NCI-H748 treated with DMSO at 0.1 percent for 48 hours (cell line): ENCODE results near the gene F8A2.
"Not testable (repeated sequence)": the region's sequence is repeated elsewhere in the genome, so short reads cannot be mapped to it uniquely, and the experiment has no call there.

Source experiments
- DNase-seq: peaks from one replicate; lab custom pipeline; 2025; lab: John Stamatoyannopoulos, UW

Gene F8A2

DNA sequence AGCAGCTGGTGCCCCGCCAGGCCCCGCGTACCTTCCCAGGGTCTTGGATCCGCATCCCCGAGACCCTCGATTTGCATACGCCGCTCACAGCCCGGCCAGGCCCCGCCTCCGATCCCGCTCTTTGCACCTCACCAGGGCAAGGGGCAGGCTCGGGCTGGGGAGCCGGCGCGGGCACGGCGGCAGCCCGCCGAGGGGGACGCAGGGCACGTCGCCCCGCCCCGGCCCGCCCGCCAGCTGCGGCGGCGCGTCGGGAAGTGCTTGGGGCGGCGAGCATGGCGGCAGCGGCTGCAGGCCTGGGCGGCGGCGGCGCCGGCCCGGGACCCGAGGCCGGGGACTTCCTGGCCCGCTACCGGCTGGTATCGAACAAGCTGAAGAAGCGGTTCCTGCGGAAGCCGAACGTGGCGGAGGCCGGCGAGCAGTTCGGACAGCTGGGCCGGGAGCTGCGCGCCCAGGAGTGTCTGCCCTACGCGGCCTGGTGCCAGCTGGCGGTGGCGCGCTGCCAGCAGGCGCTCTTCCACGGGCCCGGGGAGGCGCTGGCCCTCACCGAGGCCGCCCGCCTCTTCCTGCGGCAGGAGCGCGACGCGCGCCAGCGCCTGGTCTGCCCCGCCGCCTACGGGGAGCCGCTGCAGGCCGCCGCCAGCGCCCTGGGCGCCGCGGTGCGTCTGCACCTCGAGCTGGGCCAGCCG is at the start of gene F8A2:
TSS of gene F8A2 (plus strand) at position 253 of the 686 bp plus-strand sequence. CDS start at position 273, 20 bp downstream.
- DNase-seq, result not testable (repeated sequence)

DNA sequence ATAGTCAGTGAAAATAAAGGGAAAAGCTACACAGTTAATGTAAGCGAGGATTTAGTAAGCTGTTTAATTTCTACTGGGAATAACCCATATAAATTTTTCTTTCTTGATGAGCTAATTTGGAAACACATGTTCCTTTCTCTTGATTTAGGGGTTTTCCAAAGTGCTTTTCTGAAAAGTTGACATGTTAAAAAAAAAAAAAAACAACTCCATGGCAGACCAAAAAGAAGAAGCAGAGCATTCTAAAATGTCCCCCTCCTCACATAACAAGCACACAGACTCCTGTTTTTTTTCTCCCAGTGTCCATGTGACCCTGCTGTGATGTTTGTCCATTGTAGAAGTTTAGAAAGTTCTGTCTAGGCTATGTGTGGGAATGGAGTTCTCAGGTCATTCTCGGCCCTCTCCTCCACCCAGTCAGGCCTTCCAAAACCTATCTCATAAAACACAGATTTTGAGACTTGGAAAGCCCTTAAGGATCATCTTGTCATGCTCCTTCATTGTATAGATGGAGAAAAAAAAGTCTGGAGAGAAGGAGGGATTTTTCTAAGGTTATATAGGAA is 48.3 kb upstream of the F8A2 start:
- no peak for DNase-seq

DNA sequence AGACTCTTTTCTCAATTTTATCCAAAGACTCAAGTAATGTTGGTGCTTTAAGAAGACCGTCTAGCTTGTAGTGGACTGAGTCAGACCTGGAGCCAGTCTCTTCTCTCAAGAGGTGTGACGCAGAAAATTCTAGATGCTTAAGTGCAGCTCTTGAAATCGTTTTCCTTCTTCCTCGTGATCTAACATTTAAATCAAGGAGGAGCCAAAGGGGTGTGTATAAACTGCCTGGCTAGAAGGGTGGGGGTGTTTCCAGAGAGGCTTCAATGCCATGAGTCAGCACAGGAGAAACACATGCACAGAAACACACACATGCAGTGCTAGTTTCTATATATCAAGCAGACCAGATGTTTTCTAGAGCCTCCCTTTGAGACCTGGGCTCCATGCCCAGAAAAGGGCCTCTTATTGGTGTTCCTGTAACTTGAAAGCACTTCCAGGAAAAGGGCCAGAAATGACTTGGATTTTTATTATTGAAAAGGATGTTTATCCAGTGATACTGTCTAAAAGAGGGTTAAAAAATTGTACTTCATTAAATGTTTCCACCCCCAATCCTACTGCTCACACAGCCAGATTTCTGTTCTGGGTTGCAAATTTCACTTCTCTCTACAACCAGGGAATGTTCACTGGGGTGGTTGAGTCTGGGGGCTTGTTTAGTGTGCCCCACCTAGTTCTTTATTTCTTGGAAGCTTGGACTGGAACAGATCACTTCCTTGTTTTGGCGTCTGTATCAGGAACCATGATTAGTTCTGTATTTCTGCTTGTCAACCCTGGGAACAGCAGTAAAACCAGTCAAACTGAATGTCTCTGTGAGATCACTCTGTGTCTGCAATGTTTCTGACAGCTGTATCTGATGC is 47.2 kb upstream of the F8A2 start, which contains the start of gene CLIC2:
TSS of gene CLIC2 (minus strand) at position 129 of the 851 bp plus-strand sequence. CDS start 187 bp downstream, outside the sequence.
- no peak for DNase-seq

- DNase-seq, result not testable (repeated sequence)
These were observed 46.6 kb upstream of the F8A2 start for GRCh38 chrX:155335337-155335712.

DNA sequence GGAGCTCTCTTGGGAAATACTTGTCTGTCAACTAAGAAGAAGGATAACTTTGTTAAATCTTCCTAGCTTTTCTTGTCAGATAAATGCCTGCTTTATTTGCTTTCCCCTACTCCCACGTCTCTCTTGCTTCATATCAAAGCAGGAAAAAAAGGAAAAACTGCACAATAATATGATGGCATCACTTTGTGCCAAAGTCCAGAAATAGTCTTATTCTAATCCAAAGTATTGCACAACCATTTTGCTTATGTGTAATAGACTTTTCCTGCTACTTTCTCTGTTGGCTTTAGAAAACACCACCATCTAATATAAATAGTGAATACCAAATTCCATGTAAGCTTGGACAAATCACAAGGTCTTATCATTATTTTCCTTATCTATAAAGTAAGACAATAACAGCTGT is 36.2 kb upstream of the F8A2 start:
- not testable (repeated sequence) for DNase-seq

- DNase-seq, result not testable (repeated sequence)
These were observed 32.4 kb upstream of the F8A2 start for GRCh38 chrX:155349448-155349847.

- DNase-seq, result not testable (repeated sequence)
These were observed 18.2 kb upstream of the F8A2 start for GRCh38 chrX:155363712-155364111.

GRCh38 chrX:155373777-155374458 is 8.0 kb upstream of the F8A2 start:
- DNase-seq, result not testable (repeated sequence)

- DNase-seq, result not testable (repeated sequence)
These were observed 2.1 kb upstream of the F8A2 start for GRCh38 chrX:155379802-155380201.

DNA sequence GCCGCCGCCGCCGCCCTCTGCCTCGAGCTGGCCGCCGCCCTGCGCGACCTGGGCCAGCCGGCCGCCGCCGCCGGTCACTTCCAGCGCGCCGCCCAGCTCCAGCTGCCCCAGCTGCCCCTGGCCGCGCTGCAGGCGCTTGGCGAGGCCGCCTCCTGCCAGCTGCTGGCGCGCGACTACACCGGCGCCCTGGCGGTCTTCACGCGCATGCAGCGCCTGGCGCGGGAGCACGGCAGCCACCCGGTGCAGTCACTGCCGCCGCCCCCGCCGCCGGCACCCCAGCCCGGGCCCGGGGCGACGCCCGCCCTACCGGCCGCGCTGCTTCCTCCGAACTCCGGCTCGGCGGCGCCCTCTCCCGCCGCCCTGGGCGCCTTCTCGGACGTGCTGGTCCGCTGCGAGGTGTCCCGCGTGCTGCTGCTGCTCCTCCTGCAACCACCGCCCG is 653 bp downstream of the F8A2 start:
- not testable (repeated sequence) for DNase-seq

- DNase-seq, result no peak
These were observed 7.7 kb downstream of the F8A2 start for GRCh38 chrX:155389634-155390033.

- not testable (repeated sequence) for DNase-seq
These were observed 12.9 kb downstream of the F8A2 start for GRCh38 chrX:155394747-155395276.

DNA sequence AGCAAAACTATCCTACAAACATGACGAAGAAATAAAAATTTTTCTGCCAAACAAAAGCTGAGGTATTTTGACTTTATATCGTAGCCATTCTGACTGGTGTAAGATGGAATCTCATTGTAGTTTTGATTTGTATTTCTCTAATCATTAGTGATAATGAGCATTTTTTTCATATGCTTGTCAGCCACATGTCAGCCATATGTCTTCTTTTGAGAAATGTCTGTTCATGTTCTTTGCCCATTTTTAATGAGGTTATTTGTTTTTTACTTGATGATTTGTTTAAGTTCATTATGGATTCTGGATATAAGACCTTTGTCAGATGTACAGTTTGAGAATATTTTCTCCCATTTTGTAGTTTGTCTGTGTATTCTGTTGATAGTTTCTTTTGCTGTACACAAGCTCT is 24.5 kb downstream of the F8A2 start:
- DNase-seq, result no peak

- no peak for DNase-seq
These were observed 35.9 kb downstream of the F8A2 start for GRCh38 chrX:155417769-155418168.
